Kidney epithelial cell (primary cell): ENCODE results near the gene GDNF. TPM values are rescaled to one million over a fixed set of nuclear protein-coding genes. Genes with fewer than 3 reads are reported as not detected.

Experiments
- DNase-seq: peaks from one replicate; pipeline ENCODE4 v3.0.0-alpha.2; 2010; ENCODE audit warnings: low read depth
- H3K27me3 ChIP-seq: 2 replicates; pipeline ENCODE4 v1.6.0; 2011; ENCODE audit warnings: low read length; ENCODE audit not compliant: control insufficient read depth, insufficient read depth
- H3K36me3 ChIP-seq: 2 replicates; pipeline ENCODE4 v1.5.1; 2011; ENCODE audit warnings: low read length; ENCODE audit not compliant: control insufficient read depth, insufficient read depth
- H3K4me3 ChIP-seq: 2 replicates; pipeline ENCODE4 v1.5.1; 2011; ENCODE audit warnings: low read depth, mild to moderate bottlenecking, control low read depth, low read length
- total RNA-seq: library from RNA; depleted of rRNA; stranded (reverse); fragments of >200 nt; gene quantifications from 2 replicates; pipeline ENCODE4 v1.2.3, GENCODE V29; 2015
- TF ChIP-seq, protein P1 (sequence below): IDR thresholded peaks from 2 replicates; pipeline ENCODE4 v1.5.1; 2011; ENCODE audit warnings: mild to moderate bottlenecking, moderate library complexity, low read length, control low read depth, inconsistent platforms; ENCODE audit not compliant: insufficient read depth, poor library complexity, severe bottlenecking

Gene GDNF, protein sequence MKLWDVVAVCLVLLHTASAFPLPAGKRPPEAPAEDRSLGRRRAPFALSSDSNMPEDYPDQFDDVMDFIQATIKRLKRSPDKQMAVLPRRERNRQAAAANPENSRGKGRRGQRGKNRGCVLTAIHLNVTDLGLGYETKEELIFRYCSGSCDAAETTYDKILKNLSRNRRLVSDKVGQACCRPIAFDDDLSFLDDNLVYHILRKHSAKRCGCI
- 0.41 and 1.0 TPM in 2 replicates for total RNA-seq

DNA sequence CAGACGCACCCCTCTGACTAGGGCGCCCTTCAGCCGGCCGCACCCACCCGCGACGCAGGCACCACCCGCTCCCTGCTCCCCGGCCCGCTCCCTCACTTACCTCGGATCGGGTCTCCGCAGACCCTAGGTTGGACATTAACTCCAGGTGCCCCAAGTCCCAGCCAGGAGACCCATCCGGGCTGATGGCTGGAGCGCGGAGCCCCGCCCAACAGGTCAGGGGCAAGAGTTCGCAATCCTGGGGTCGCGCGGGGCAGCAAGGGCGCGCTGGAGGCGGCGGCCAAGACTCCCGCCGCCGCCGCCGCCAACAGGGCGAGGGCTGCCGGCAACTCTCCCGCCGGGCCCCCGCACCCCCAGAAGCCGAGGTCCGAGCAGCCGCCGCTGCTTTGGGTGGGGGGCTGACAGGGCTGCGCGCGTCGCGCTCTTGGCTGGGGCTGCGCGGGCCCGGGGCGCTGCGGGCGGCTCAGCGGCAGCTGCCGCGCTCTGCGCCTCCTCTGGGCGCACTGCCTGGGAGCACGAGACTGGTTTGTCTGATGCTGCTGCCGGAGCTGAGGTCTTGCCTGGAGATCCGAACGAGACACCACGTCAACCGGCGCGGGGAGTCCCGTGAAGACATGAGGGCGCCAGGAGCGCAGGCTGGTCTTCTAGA is at the start of gene GDNF:
Gene GDNF (minus strand): TSS at position 635 of the 646 bp plus-strand sequence. CDS start 5,245 bp downstream, outside the sequence.
- DNase-seq: no peak
- H3K27me3 ChIP-seq: peaks cover 52% of the 10 kb centered on the region
- H3K36me3 ChIP-seq: no peaks in the 10 kb centered on the region
- TF ChIP-seq, protein P1, sequence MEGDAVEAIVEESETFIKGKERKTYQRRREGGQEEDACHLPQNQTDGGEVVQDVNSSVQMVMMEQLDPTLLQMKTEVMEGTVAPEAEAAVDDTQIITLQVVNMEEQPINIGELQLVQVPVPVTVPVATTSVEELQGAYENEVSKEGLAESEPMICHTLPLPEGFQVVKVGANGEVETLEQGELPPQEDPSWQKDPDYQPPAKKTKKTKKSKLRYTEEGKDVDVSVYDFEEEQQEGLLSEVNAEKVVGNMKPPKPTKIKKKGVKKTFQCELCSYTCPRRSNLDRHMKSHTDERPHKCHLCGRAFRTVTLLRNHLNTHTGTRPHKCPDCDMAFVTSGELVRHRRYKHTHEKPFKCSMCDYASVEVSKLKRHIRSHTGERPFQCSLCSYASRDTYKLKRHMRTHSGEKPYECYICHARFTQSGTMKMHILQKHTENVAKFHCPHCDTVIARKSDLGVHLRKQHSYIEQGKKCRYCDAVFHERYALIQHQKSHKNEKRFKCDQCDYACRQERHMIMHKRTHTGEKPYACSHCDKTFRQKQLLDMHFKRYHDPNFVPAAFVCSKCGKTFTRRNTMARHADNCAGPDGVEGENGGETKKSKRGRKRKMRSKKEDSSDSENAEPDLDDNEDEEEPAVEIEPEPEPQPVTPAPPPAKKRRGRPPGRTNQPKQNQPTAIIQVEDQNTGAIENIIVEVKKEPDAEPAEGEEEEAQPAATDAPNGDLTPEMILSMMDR: no peak
- peak within 1 kb of the TSS; percentile 48 for H3K4me3 ChIP-seq

DNA sequence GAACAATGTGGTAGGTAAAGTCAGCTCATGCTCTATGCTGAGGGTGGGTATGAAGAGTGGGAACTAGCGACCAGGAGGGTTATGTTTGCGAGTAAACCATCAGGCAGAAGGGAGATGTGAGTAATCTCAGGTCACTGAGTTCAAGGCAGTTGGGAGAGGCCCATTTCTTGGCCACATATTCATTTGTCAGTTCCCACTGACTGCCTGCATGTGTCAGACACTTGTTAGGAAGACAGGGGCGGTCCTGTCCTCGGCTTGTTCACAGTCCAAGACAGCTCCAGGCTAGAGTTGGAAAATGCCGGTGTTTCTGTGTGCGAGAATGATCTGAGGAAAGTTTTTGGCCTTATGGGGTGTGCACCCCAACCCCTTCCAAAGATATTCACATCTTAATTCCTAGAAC is 48.6 kb upstream of the GDNF start:
- Histone ChIP-seq H3K4me3 (no peak overlapping the region), H3K27me3 (no peaks in the 10 kb centered on the region), H3K36me3 (no peaks in the 10 kb centered on the region)
- TF ChIP-seq, protein P1: no peak
- DNase-seq: no peak

DNA sequence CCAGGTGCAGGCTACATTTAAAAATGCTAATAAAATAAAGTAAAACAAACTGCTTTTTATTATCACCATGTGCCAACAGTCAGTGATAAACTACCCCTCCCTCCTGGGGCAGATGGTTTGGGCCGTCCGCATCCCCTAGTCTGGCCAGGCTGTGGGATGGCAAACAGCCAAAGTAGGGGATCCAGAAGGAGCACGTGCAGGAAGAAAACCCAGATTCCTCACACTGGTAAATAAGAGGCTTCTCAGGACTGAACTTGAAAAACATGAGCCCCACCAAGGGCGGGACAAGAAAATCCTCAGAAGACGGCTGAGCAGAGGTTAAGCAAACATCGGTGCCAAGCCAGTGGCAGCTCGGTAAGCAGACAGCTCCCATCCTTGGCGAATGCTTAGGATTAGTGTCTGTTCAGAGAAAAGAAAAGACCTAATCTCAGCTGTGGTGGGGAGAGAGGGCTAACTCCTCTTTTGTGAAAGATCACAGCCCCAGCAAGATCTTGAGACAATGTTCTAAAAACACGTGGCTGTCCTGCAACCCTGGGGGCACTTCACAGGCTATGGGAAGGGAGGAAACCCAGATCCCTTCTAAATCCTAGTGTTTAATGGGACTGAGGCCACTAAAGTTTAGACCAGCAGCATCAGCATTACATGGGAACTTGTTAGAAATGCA is 46.5 kb upstream of the GDNF start:
- TF ChIP-seq, protein P1: no peak
- H3K36me3 ChIP-seq: no peaks in the 10 kb centered on the region
- no peak overlapping the region for H3K4me3 ChIP-seq
- H3K27me3 ChIP-seq: no peaks in the 10 kb centered on the region
- DNase-seq: no peak

DNA sequence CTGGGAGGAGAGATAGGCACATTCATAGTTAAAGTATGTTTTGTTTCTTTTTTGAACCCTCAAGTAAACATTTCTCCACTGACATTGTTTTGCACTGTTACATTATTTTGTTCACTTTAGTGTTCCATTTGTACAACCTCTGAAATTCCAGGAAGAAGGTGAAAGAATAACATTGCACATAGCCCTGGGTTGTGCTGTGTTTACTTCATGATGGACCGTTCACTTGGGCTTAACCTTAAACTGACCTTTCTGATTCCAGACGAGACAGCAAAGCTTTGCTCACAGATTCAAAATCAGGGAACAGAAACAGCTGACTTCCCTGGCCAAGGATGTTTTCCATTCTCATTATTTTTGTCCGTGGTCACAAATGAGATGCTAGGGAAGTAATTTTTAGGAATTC is 42.8 kb upstream of the GDNF start:
- DNase-seq: no peak

DNA sequence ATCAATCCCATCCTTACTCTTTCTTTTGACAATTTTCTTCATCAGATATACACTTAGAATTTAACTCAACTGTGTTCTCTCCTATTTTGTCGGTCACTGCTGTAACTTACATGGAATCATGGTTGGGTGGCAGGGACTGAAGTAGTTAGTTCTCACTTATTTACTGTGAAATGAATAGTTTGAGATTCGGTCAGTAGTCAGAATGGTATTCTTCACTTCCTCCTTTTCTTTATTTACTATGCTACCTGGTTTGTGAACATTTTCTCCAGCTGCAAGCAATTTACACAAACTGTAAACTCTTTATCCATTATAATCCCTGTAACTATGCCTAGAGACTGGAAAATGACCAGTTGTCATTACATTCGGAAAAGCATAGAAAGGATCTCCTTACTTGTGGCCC is 41.5 kb upstream of the GDNF start:
- H3K36me3 ChIP-seq: no peaks in the 10 kb centered on the region
- TF ChIP-seq, protein P1: no peak
- no peaks in the 10 kb centered on the region for H3K27me3 ChIP-seq
- no peak overlapping the region for H3K4me3 ChIP-seq
- DNase-seq: no peak

More for the DNA sequence above, 42.8 kb upstream of the GDNF start:
- Histone ChIP-seq H3K27me3 (no peaks in the 10 kb centered on the region), H3K4me3 (no peak overlapping the region), H3K36me3 (no peaks in the 10 kb centered on the region)
- TF ChIP-seq, protein P1: no peak
